K562 (cell line): ENCODE data around the gene THAP2. TPM values are rescaled to one million over a fixed set of nuclear protein-coding genes. Genes with fewer than 3 reads are reported as not detected.

ENCODE experiments used
- ATAC-seq: fragments of 200-7000 bp; cut with Tn5 transposase; 3 replicates; pipeline ENCODE4 v1.9.1; 2020; ENCODE audit warnings: moderate library complexity
- BruUV-seq: library from RNA; stranded (reverse); fragments of 400-500 nt; replicated peaks from 2 replicates; lab custom pipeline; 2021; lab: Mats Ljungman, UMichigan
- CTCF ChIA-PET: fragments of 300-600 bp; formaldehyde crosslinking; extraction: SDS; loops from one replicate; lab custom pipeline; 2021; ENCODE audit warnings: low intra/inter-chr PET ratio; lab: Yijun Ruan, JAX
- POLR2A ChIA-PET: fragments of 300-600, 350-650 bp; sonication (Branson Sonifier 250); formaldehyde crosslinking; extraction: SDS; loops from one replicate; lab custom pipeline; 2021; ENCODE audit warnings: antibody characterized with exemption, inconsistent platforms; lab: Yijun Ruan, JAX
- DNase-seq, 4 experiments: peaks; one replicate each; pipeline versions ENCODE4 v3.0.0 to v3.0.0-alpha.2; 2011 to 2018; ENCODE audit warnings: low spot score in 3 of 4, mixed read lengths in 3 of 4; ENCODE audit errors: extremely low read depth in 1 of 4
- FAIRE-seq: peaks from 2 replicates; lab custom pipeline; 2011; peaks lifted over from hg19 to GRCh38; lab: Jason Lieb, UNC
- H2AFZ ChIP-seq: 2 replicates; pipeline ENCODE4 v1.6.0; 2011; ENCODE audit warnings: low read depth, low read length, control low read depth, inconsistent platforms
- H3K27ac ChIP-seq: fragments of 200-600 bp; 3 replicates; pipeline ENCODE4 v1.8.0; 2011; ENCODE audit warnings: low read depth, mild to moderate bottlenecking, control low read depth, inconsistent platforms, low read length, moderate library complexity, mixed read lengths; ENCODE audit errors: extremely low read depth
- H3K27me3 ChIP-seq, 2 experiments: fragments of 300-600 bp in 1 of 2; 2 replicates in 1 of 2; 3 replicates in 1 of 2; pipeline versions ENCODE4 v1.6.0 to v1.8.0; 2011; ENCODE audit warnings: inconsistent platforms in 2 of 2, low read length in 2 of 2, mild to moderate bottlenecking in 1 of 2, mixed read lengths in 1 of 2, moderate library complexity in 1 of 2; ENCODE audit not compliant: control insufficient read depth in 2 of 2, insufficient read depth in 2 of 2
- H3K36me3 ChIP-seq: fragments of 300-600 bp; 3 replicates; pipeline ENCODE4 v1.8.0; 2011; ENCODE audit warnings: mild to moderate bottlenecking, low read length, inconsistent platforms; ENCODE audit not compliant: control insufficient read depth, insufficient read depth
- H3K4me1 ChIP-seq, 2 experiments: fragments of 200-600 bp in 1 of 2; replicated peaks in 1 of 2; 2 replicates in 1 of 2; 3 replicates in 1 of 2; pipeline versions ENCODE4 v1.5.1 to v1.8.0; 2011; ENCODE audit warnings: inconsistent platforms in 2 of 2, low read length in 2 of 2, mild to moderate bottlenecking in 1 of 2, mixed read lengths in 1 of 2, moderate library complexity in 1 of 2; ENCODE audit not compliant: control insufficient read depth in 2 of 2, insufficient read depth in 2 of 2
- H3K4me2 ChIP-seq: 2 replicates; pipeline ENCODE4 v1.6.1; 2011; ENCODE audit warnings: low read length, control low read depth, inconsistent platforms, mixed read lengths; ENCODE audit not compliant: insufficient read depth
- H3K4me3 ChIP-seq: fragments of 200-600 bp; sonication (generic), shearing (Covaris generic); 2 replicates; pipeline ENCODE4 v1.5.1; 2016; ENCODE audit warnings: control low read depth, inconsistent platforms
- H3K79me2 ChIP-seq: fragments of 200-600 bp; 3 replicates; pipeline ENCODE4 v1.8.0; 2011; ENCODE audit warnings: low read length, inconsistent platforms; ENCODE audit not compliant: control insufficient read depth, insufficient read depth
- H3K9ac ChIP-seq, 2 experiments: 2 replicates each; pipeline versions ENCODE4 v1.6.0 to v1.6.1; 2011; ENCODE audit warnings: low read depth in 2 of 2, low read length in 2 of 2, control low read depth in 1 of 2, inconsistent platforms in 1 of 2, mild to moderate bottlenecking in 1 of 2, mixed read lengths in 1 of 2; ENCODE audit not compliant: insufficient read depth in 1 of 2
- H3K9me1 ChIP-seq: one replicate; pipeline ENCODE4 v1.6.0; 2011; ENCODE audit warnings: inconsistent platforms, mild to moderate bottlenecking, low read length, moderate library complexity; ENCODE audit not compliant: control insufficient read depth, insufficient read depth
- H3K9me3 ChIP-seq: replicated peaks from 2 replicates; pipeline ENCODE4 v1.5.1; 2011; ENCODE audit warnings: low read depth, low read length, inconsistent platforms; ENCODE audit not compliant: control insufficient read depth, insufficient read depth
- H4K20me1 ChIP-seq: replicated peaks from 2 replicates; pipeline ENCODE4 v1.6.1; 2011; ENCODE audit warnings: low read length, inconsistent platforms, mixed read lengths; ENCODE audit not compliant: control insufficient read depth, insufficient read depth
- ARID1B ChIP-seq: fragments of 450-650 bp; IDR thresholded peaks from 2 replicates; pipeline ENCODE4 v1.6.1; 2016; ENCODE audit warnings: antibody characterized with exemption, mild to moderate bottlenecking, inconsistent platforms
- ATF3 ChIP-seq, 2 experiments: fragments of 450-650 bp in 1 of 2; sonication (generic) in 1 of 2; formaldehyde crosslinking in 1 of 2; IDR thresholded peaks in 1 of 2; conservative IDR thresholded peaks in 1 of 2; 2 replicates each; pipeline versions ENCODE4 v1.6.1 to v1.8.1; 2016 to 2023; ENCODE audit warnings: mild to moderate bottlenecking in 2 of 2, moderate library complexity in 2 of 2, inconsistent platforms in 1 of 2, missing genetic modification reagents in 1 of 2
- BHLHE40 ChIP-seq: IDR thresholded peaks from 2 replicates; pipeline ENCODE4 v1.6.1; 2011; ENCODE audit warnings: low read length, improper control_type of control experiment
- BRCA1 ChIP-seq, 2 experiments: fragments of 450-650 bp in 1 of 2; sonication (generic) in 1 of 2; formaldehyde crosslinking in 1 of 2; IDR thresholded peaks; 2 replicates each; pipeline versions ENCODE4 v1.5.0 to v1.6.1; 2017 to 2020; ENCODE audit warnings: mild to moderate bottlenecking in 1 of 2, missing genetic modification reagents in 1 of 2
- CBFA2T3 ChIP-seq: fragments of 450-650 bp; IDR thresholded peaks from 2 replicates; pipeline ENCODE4 v1.6.1; 2017
- CBX5 ChIP-seq: IDR thresholded peaks from 2 replicates; pipeline ENCODE4 v1.6.1; 2014; ENCODE audit warnings: low read depth, borderline replicate concordance
- EHMT2 ChIP-seq: fragments of 450-650 bp; IDR thresholded peaks from 2 replicates; pipeline ENCODE4 v1.6.1; 2018; ENCODE audit warnings: antibody characterized with exemption
- EP300 ChIP-seq: IDR thresholded peaks from 2 replicates; pipeline ENCODE4 v1.6.1; 2012; ENCODE audit warnings: low read length, improper control_type of control experiment
- EP400 ChIP-seq: fragments of 450-650 bp; IDR thresholded peaks from 2 replicates; pipeline ENCODE4 v1.6.1; 2017; ENCODE audit warnings: antibody characterized with exemption, mild to moderate bottlenecking, moderate library complexity
- HES1 ChIP-seq: fragments of 450-650 bp; IDR thresholded peaks from 2 replicates; pipeline ENCODE4 v1.6.1; 2016; ENCODE audit warnings: low read depth, mild to moderate bottlenecking, moderate library complexity
- KAT2B ChIP-seq: IDR thresholded peaks from one replicate; pipeline ENCODE4 v1.6.1; 2012; ENCODE audit warnings: low read depth, mild to moderate bottlenecking, control low read depth, inconsistent platforms, low read length, moderate library complexity
- KDM1A ChIP-seq, 2 experiments: fragments of 450-650 bp; IDR thresholded peaks; 2 replicates each; pipeline ENCODE4 v1.6.1; 2016; ENCODE audit warnings: mild to moderate bottlenecking in 2 of 2
- MEIS2 ChIP-seq: fragments of 450-650 bp; IDR thresholded peaks from 2 replicates; pipeline ENCODE4 v1.6.1; 2014; ENCODE audit warnings: mild to moderate bottlenecking; ENCODE audit not compliant: partially characterized antibody
- PKNOX1 ChIP-seq: fragments of 450-650 bp; IDR thresholded peaks from 2 replicates; pipeline ENCODE4 v1.6.1; 2016
- POLR2AphosphoS5 ChIP-seq: IDR thresholded peaks from 2 replicates; pipeline ENCODE4 v1.6.1; 2011; ENCODE audit warnings: mild to moderate bottlenecking, low read depth, low read length, moderate library complexity; ENCODE audit not compliant: control insufficient read depth, insufficient read depth
- PURB ChIP-seq: sonication (generic); formaldehyde crosslinking; IDR thresholded peaks from 2 replicates; pipeline ENCODE4 v1.9.0; 2021; ENCODE audit warnings: low read depth, mild to moderate bottlenecking, missing genetic modification reagents
- SMARCA4 ChIP-seq: fragments of 450-650 bp; IDR thresholded peaks from 2 replicates; pipeline ENCODE4 v1.6.1; 2016
- SOX6 ChIP-seq: fragments of 450-650 bp; IDR thresholded peaks from 2 replicates; pipeline ENCODE4 v1.6.1; 2014; ENCODE audit warnings: mild to moderate bottlenecking
- SP1 ChIP-seq: sonication (generic); formaldehyde crosslinking; IDR thresholded peaks from 2 replicates; pipeline ENCODE4 v1.8.1; 2022; ENCODE audit warnings: mild to moderate bottlenecking, missing genetic modification reagents
- TRIM24 ChIP-seq, 2 experiments: fragments of 450-650 bp; IDR thresholded peaks; 2 replicates each; pipeline ENCODE4 v1.6.1; 2016
- YBX1 ChIP-seq: fragments of 450-650 bp; IDR thresholded peaks from 2 replicates; pipeline ENCODE4 v1.7.1; 2016; ENCODE audit warnings: mild to moderate bottlenecking
- ZNF184 ChIP-seq: sonication (generic); formaldehyde crosslinking; IDR thresholded peaks from 2 replicates; pipeline ENCODE4 v1.5.0; 2020; ENCODE audit warnings: missing genetic modification reagents
- WGBS: fragments of 100-300 bp; shearing (Covaris generic); methylation state at CpG from one replicate; pipeline ENCODE4 v1.1.6; 2016; ENCODE audit warnings: low coverage, mixed read lengths; ENCODE audit not compliant: insufficient coverage; ENCODE audit errors: missing lambda C conversion rate; 5-methylcytosine and 5-hydroxymethylcytosine counted together
- in situ Hi-C: fragments of 300-500 bp; cut with MboI; formaldehyde crosslinking; loops from 4 replicates; pipeline ENCODE4 v1.15.0; 2018; ENCODE audit warnings: inconsistent platforms, mixed read lengths
- intact Hi-C: fragments of 100-400 bp; cut with micrococcal nuclease; formaldehyde crosslinking; loops from 2 replicates; pipeline ENCODE4 v1.14.2; 2022
- polyA plus RNA-seq, 8 experiments: library from polyadenylated mRNA; depleted of rRNA in 4 of 8; stranded (reverse) in 5 of 8; unstranded in 3 of 8; fragments of >200 nt; fragmentation: Nextera tagmentation in 2 of 8; fragmentation: Illumina TruSeq in 1 of 8; extraction: Ambion mirVana in 2 of 8; extraction: Trizol in 1 of 8; gene quantifications; 2 replicates each; pipeline versions ENCODE4 v1.2.1 to v1.2.3, GENCODE V29; 2011 to 2014; ENCODE audit warnings: inconsistent platforms in 1 of 8, missing spikeins in 1 of 8
- total RNA-seq, 7 experiments: library from RNA; depleted of rRNA in 6 of 7; stranded (reverse); fragments of >200 nt in 6 of 7; fragmentation: Illumina TruSeq in 2 of 7; extraction: Trizol in 2 of 7; gene quantifications; 2 replicates each; pipeline versions ENCODE4 v1.2.1 to v1.2.3, GENCODE V29; 2011 to 2021; ENCODE audit warnings: low replicate concordance in 1 of 7

THAP2 gene
- total and polyA plus RNA-seq, 9 of the 15 experiments (the other 6 are each of a cell fraction or from before 2014, with no cell fraction given): 1.8 to 18.9 (median 7.3) TPM

GRCh38 chr12:71641390-71641789 is 22.7 kb upstream of the THAP2 start:
- H3K27ac ChIP-seq: peak overlapping the region; percentile 56; the same call in 2 of the 3 replicates
- no peak overlapping the region for H3K4me3 ChIP-seq
- H3K4me1 ChIP-seq: peaks cover 0 to 4% of the 10 kb centered on the region in 2 experiments; a peak in 2 of 5 replicates
- ATAC-seq (peak; percentile 76), FAIRE-seq (no peak), DNase-seq (peak; percentile 35 to 58 (median 50))
- peaks cover 96% of the 10 kb centered on the region for H3K36me3 ChIP-seq
- no peak overlapping the region for H2AFZ ChIP-seq
- H3K9me3 ChIP-seq: no peaks in the 10 kb centered on the region
- intact Hi-C loops (no loop called here), in situ Hi-C loops (loop anchor here (10.0 kb wide), 1 partner anchor 103 kb away; no protein-coding TSS in a partner anchor)
- BruUV-seq: no TSS peak
- no peak overlapping the region for H3K4me2 ChIP-seq
- H4K20me1 ChIP-seq: no peaks in the 10 kb centered on the region
- no peaks in the 10 kb centered on the region for H3K27me3 ChIP-seq
- CTCF ChIA-PET: no interaction called here
- H3K9me1 ChIP-seq: peaks cover 3% of the 10 kb centered on the region
- H3K79me2 ChIP-seq: no peaks in the 10 kb centered on the region; the same call in 2 of the 3 replicates
- H3K9ac ChIP-seq: no peak overlapping the region
- 13% methylated on average over 2 of the region's 2 CpGs for WGBS
- POLR2A ChIA-PET: interaction anchor here (0.6 to 0.8 kb wide), 2 partner anchors 12 to 108 kb away, joined by 3 to 5 read pairs; no protein-coding TSS in a partner anchor
- TF ChIP-seq MEIS2: peak; percentile 80
- peak; percentile 74 for TF ChIP-seq SMARCA4
- TF ChIP-seq POLR2AphosphoS5: 0 out of 2 replicates have a peak, but pooled peaks have one; percentile 34
- TF ChIP-seq CBX5: no peak
- TF ChIP-seq CBFA2T3: peak; percentile 83
- peak; percentile 72; the same call in 1 of the 2 replicates for TF ChIP-seq EP300
- 0 out of 2 replicates have a peak, but pooled peaks have one; percentile 43 for TF ChIP-seq EHMT2
- peak; percentile 29; the same call in 1 of the 2 replicates for TF ChIP-seq HES1
- TF ChIP-seq SP1: no peak
- no peak for TF ChIP-seq ZNF184 (CRISPR knock-in tag)
- TF ChIP-seq SOX6: peak; percentile 73
- no peak for TF ChIP-seq YBX1
- no peak for TF ChIP-seq KAT2B
- TF ChIP-seq BRCA1 (IDR thresholded peaks at IDR 0.05): no peak
- TF ChIP-seq BRCA1 (CRISPR knock-in tag; IDR thresholded peaks at IDR 0.05): no peak
- no peak for TF ChIP-seq PURB (CRISPR knock-in tag)
- no peak for TF ChIP-seq PKNOX1
- TF ChIP-seq KDM1A (IDR thresholded peaks at IDR 0.05): peak; percentile 68 to 86; a peak in 3 of 4 replicates
- TF ChIP-seq BHLHE40: no peak
- TF ChIP-seq EP400: 0 out of 2 replicates have a peak, but pooled peaks have one; percentile 9
- TF ChIP-seq TRIM24 (IDR thresholded peaks at IDR 0.05): peak in 1 of 2 experiments; percentile 49; a peak in 1 of 4 replicates
- TF ChIP-seq ARID1B: peak; percentile 90
- peak; percentile 12; the same call in 1 of the 2 replicates for TF ChIP-seq ATF3 (IDR thresholded peaks at IDR 0.05)
- no peak for TF ChIP-seq ATF3 (CRISPR knock-in tag; conservative IDR thresholded peaks at IDR 0.05)
